ENCODE data around the gene DMBT1.
A peak's percentile ranks its signal among the peaks of the same experiment; 100 is the strongest.
"Not testable (repeated sequence)": the region's sequence is repeated elsewhere in the genome, so short reads cannot be mapped to it uniquely, and the experiment has no call there.

DMBT1 gene

GRCh38 chr10:122577311-122577885 lies 16.8 kb downstream of the DMBT1 start:
- DNase-seq = no peak

- DNase-seq = not testable (repeated sequence)
These were observed 25.5 kb downstream of the DMBT1 start for GRCh38 chr10:122586070-122586469.

- DNase-seq = no peak
These were observed 26.7 kb downstream of the DMBT1 start for GRCh38 chr10:122587098-122587760.

- no peak for DNase-seq
These were observed 27.8 kb downstream of the DMBT1 start for GRCh38 chr10:122588381-122588780.

GRCh38 chr10:122590153-122590552 lies 29.6 kb downstream of the DMBT1 start:
- no peak for DNase-seq

- no peak for DNase-seq
These were observed 31.2 kb downstream of the DMBT1 start for GRCh38 chr10:122591736-122592135.

- no peak for DNase-seq
These were observed 31.6 kb downstream of the DMBT1 start for GRCh38 chr10:122592161-122592560.

GRCh38 chr10:122617476-122618270 lies 57.1 kb downstream of the DMBT1 start:
- no peak for DNase-seq

- no peak for DNase-seq
These were observed 58.1 kb downstream of the DMBT1 start for GRCh38 chr10:122618461-122619165.

GRCh38 chr10:122620961-122621360 lies 60.4 kb downstream of the DMBT1 start:
- DNase-seq = not testable (repeated sequence)

GRCh38 chr10:122624546-122624945 lies 64.0 kb downstream of the DMBT1 start:
- DNase-seq = no peak

- DNase-seq = no peak
These were observed 70.0 kb downstream of the DMBT1 start for GRCh38 chr10:122630526-122630925.

GRCh38 chr10:122632031-122632430 lies 71.5 kb downstream of the DMBT1 start:
- DNase-seq = no peak

GRCh38 chr10:122632576-122632975 lies 72.0 kb downstream of the DMBT1 start:
- DNase-seq = no peak

GRCh38 chr10:122636953-122637352 lies 76.4 kb downstream of the DMBT1 start:
- DNase-seq = no peak

GRCh38 chr10:122637376-122637775 lies 76.8 kb downstream of the DMBT1 start:
- peak in 7 of 56 donors; percentile 2 to 30 (median 9) for DNase-seq

- no peak for DNase-seq
These were observed 77.6 kb downstream of the DMBT1 start for GRCh38 chr10:122638106-122638505.

GRCh38 chr10:122639801-122640200 lies 79.2 kb downstream of the DMBT1 start:
- no peak for DNase-seq

GRCh38 chr10:122640921-122641320 lies 80.4 kb downstream of the DMBT1 start:
- no peak for DNase-seq

GRCh38 chr10:122642726-122643605 lies 82.4 kb downstream of the DMBT1 start:
- no peak for DNase-seq
